T-helper 2 cell treated with Interferon-gamma antibody and Interleukin-4, amounts not matched to agents 5 μg/mL and 100 μg/mL, for 36 hours (primary cell): ENCODE results near the gene DLGAP4.
"Not testable (repeated sequence)": the region's sequence is repeated elsewhere in the genome, so short reads cannot be mapped to it uniquely, and the experiment has no call there.

Experiments
- DNase-seq: peaks from one replicate; pipeline ENCODE4 v3.0.0; 2021; ENCODE audit warnings: low spot score
- H3K27ac Mint-ChIP-seq: one replicate; pipeline ENCODE4 v1.8.0; 2021; ENCODE audit warnings: mild to moderate bottlenecking, mixed read lengths
- H3K27me3 Mint-ChIP-seq: one replicate; pipeline ENCODE4 v1.8.0; 2021; ENCODE audit warnings: low read depth, mixed read lengths
- H3K36me3 Mint-ChIP-seq: one replicate; pipeline ENCODE4 v1.8.0; 2021; ENCODE audit warnings: low read depth, mixed read lengths
- H3K4me1 Mint-ChIP-seq: one replicate; pipeline ENCODE4 v1.8.0; 2021; ENCODE audit warnings: low read depth, mixed read lengths
- H3K4me3 Mint-ChIP-seq: one replicate; pipeline ENCODE4 v1.8.0; 2022; ENCODE audit warnings: mild to moderate bottlenecking, moderate library complexity, mixed read lengths
- H3K9me3 Mint-ChIP-seq: one replicate; pipeline ENCODE4 v1.8.0; 2021; ENCODE audit warnings: mixed read lengths

DLGAP4 gene

GRCh38 chr20:36370991-36371790 is 65.1 kb downstream of the DLGAP4 start:
- Mint-ChIP-seq H3K4me3 (no peak overlapping the region), H3K36me3 (no peaks in the 10 kb centered on the region), H3K9me3 (no peaks in the 10 kb centered on the region), H3K4me1 (no peaks in the 10 kb centered on the region), H3K27ac (no peak overlapping the region), H3K27me3 (no peaks in the 10 kb centered on the region)
- DNase-seq, result no peak

GRCh38 chr20:36372666-36373065 is 66.5 kb downstream of the DLGAP4 start:
- no peak for DNase-seq
- no peaks in the 10 kb centered on the region for H3K9me3 Mint-ChIP-seq
- H3K27me3 Mint-ChIP-seq, result peaks cover 2% of the 10 kb centered on the region
- H3K4me1 Mint-ChIP-seq, result no peaks in the 10 kb centered on the region
- H3K4me3 Mint-ChIP-seq, result no peak overlapping the region
- H3K36me3 Mint-ChIP-seq, result no peaks in the 10 kb centered on the region
- no peak overlapping the region for H3K27ac Mint-ChIP-seq

GRCh38 chr20:36373089-36373488 is 67.0 kb downstream of the DLGAP4 start:
- DNase-seq, result no peak
- H3K27ac Mint-ChIP-seq, result no peak overlapping the region
- H3K9me3 Mint-ChIP-seq, result no peaks in the 10 kb centered on the region
- H3K27me3 Mint-ChIP-seq, result peaks cover 2% of the 10 kb centered on the region
- no peak overlapping the region for H3K4me3 Mint-ChIP-seq
- H3K36me3 Mint-ChIP-seq, result no peaks in the 10 kb centered on the region
- H3K4me1 Mint-ChIP-seq, result no peaks in the 10 kb centered on the region

- Mint-ChIP-seq H3K4me1 (no peaks in the 10 kb centered on the region), H3K27ac (no peak overlapping the region), H3K4me3 (no peak overlapping the region), H3K27me3 (peaks cover 2% of the 10 kb centered on the region), H3K9me3 (no peaks in the 10 kb centered on the region), H3K36me3 (no peaks in the 10 kb centered on the region)
- no peak for DNase-seq
These were observed 68.9 kb downstream of the DLGAP4 start for GRCh38 chr20:36374995-36375394.

- no peak for DNase-seq
- Mint-ChIP-seq H3K36me3 (no peaks in the 10 kb centered on the region), H3K4me1 (no peaks in the 10 kb centered on the region), H3K4me3 (no peak overlapping the region), H3K27me3 (peaks cover 2% of the 10 kb centered on the region), H3K9me3 (no peaks in the 10 kb centered on the region), H3K27ac (no peak overlapping the region)
These were observed 71.5 kb downstream of the DLGAP4 start for GRCh38 chr20:36377348-36378326.

- no peak for DNase-seq
- Mint-ChIP-seq H3K4me3 (no peak overlapping the region), H3K4me1 (no peaks in the 10 kb centered on the region), H3K27me3 (peaks cover 2% of the 10 kb centered on the region), H3K27ac (no peak overlapping the region), H3K36me3 (no peaks in the 10 kb centered on the region), H3K9me3 (no peaks in the 10 kb centered on the region)
These were observed 72.5 kb downstream of the DLGAP4 start for GRCh38 chr20:36378686-36379085.

GRCh38 chr20:36379914-36380313 is 73.8 kb downstream of the DLGAP4 start:
- DNase-seq, H3K4me3 Mint-ChIP-seq, H3K9me3 Mint-ChIP-seq, H3K27ac Mint-ChIP-seq, H3K36me3 Mint-ChIP-seq, H3K4me1 Mint-ChIP-seq, H3K27me3 Mint-ChIP-seq: not testable (repeated sequence)

GRCh38 chr20:36384022-36384619 is 78.0 kb downstream of the DLGAP4 start:
- Mint-ChIP-seq H3K4me1 (no peaks in the 10 kb centered on the region), H3K27me3 (no peaks in the 10 kb centered on the region), H3K9me3 (no peaks in the 10 kb centered on the region), H3K4me3 (no peak overlapping the region), H3K36me3 (no peaks in the 10 kb centered on the region), H3K27ac (no peak overlapping the region)
- DNase-seq, result peak; percentile 28

- Mint-ChIP-seq H3K27me3 (no peaks in the 10 kb centered on the region), H3K27ac (no peak overlapping the region), H3K4me1 (no peaks in the 10 kb centered on the region), H3K4me3 (no peak overlapping the region), H3K36me3 (no peaks in the 10 kb centered on the region), H3K9me3 (no peaks in the 10 kb centered on the region)
- no peak for DNase-seq
These were observed 79.4 kb downstream of the DLGAP4 start for GRCh38 chr20:36385503-36385902.

GRCh38 chr20:36386236-36386635 is 80.1 kb downstream of the DLGAP4 start:
- H3K27ac Mint-ChIP-seq, result no peak overlapping the region
- H3K4me3 Mint-ChIP-seq, result no peak overlapping the region
- H3K4me1 Mint-ChIP-seq, result no peaks in the 10 kb centered on the region
- H3K36me3 Mint-ChIP-seq, result no peaks in the 10 kb centered on the region
- H3K9me3 Mint-ChIP-seq, result no peaks in the 10 kb centered on the region
- no peaks in the 10 kb centered on the region for H3K27me3 Mint-ChIP-seq
- DNase-seq, result no peak

- H3K27ac Mint-ChIP-seq, result no peak overlapping the region
- no peaks in the 10 kb centered on the region for H3K36me3 Mint-ChIP-seq
- DNase-seq, result no peak
- no peak overlapping the region for H3K4me3 Mint-ChIP-seq
- no peaks in the 10 kb centered on the region for H3K9me3 Mint-ChIP-seq
- no peaks in the 10 kb centered on the region for H3K4me1 Mint-ChIP-seq
- H3K27me3 Mint-ChIP-seq, result no peaks in the 10 kb centered on the region
These were observed 84.1 kb downstream of the DLGAP4 start for GRCh38 chr20:36390269-36390668.

- no peaks in the 10 kb centered on the region for H3K4me1 Mint-ChIP-seq
- no peaks in the 10 kb centered on the region for H3K36me3 Mint-ChIP-seq
- no peak overlapping the region for H3K27ac Mint-ChIP-seq
- no peak overlapping the region for H3K4me3 Mint-ChIP-seq
- no peak for DNase-seq
- H3K27me3 Mint-ChIP-seq, result no peaks in the 10 kb centered on the region
- no peaks in the 10 kb centered on the region for H3K9me3 Mint-ChIP-seq
These were observed 84.7 kb downstream of the DLGAP4 start for GRCh38 chr20:36390719-36391415.

GRCh38 chr20:36391456-36391855 is 85.3 kb downstream of the DLGAP4 start:
- DNase-seq, result no peak
- H3K36me3 Mint-ChIP-seq, result no peaks in the 10 kb centered on the region
- no peak overlapping the region for H3K27ac Mint-ChIP-seq
- H3K4me3 Mint-ChIP-seq, result no peak overlapping the region
- no peaks in the 10 kb centered on the region for H3K4me1 Mint-ChIP-seq
- peaks cover 4% of the 10 kb centered on the region for H3K9me3 Mint-ChIP-seq
- H3K27me3 Mint-ChIP-seq, result no peaks in the 10 kb centered on the region
